HUES6 (cell line): ENCODE results near the gene CACNA1B.
"Not testable (repeated sequence)": the region's sequence is repeated elsewhere in the genome, so short reads cannot be mapped to it uniquely, and the experiment has no call there.

Experiments
- H3K27ac ChIP-seq: 2 replicates; pipeline ENCODE4 v1.7.0; 2013; ENCODE audit warnings: low read depth, mild to moderate bottlenecking, low read length, inconsistent platforms
- H3K27me3 ChIP-seq: 2 replicates; pipeline ENCODE4 v1.6.1; 2013; ENCODE audit warnings: low read length; ENCODE audit not compliant: control insufficient read depth, insufficient read depth
- H3K36me3 ChIP-seq: 2 replicates; pipeline ENCODE4 v1.6.1; 2013; ENCODE audit warnings: low read length; ENCODE audit not compliant: control insufficient read depth, insufficient read depth
- H3K4me1 ChIP-seq: 2 replicates; pipeline ENCODE4 v1.6.1; 2013; ENCODE audit warnings: low read length; ENCODE audit not compliant: control insufficient read depth, insufficient read depth
- H3K4me3 ChIP-seq: 2 replicates; pipeline ENCODE4 v1.5.1; 2013; ENCODE audit warnings: low read depth, low read length
- H3K9ac ChIP-seq: one replicate; pipeline ENCODE4 v1.6.1; 2013; ENCODE audit warnings: mild to moderate bottlenecking, low read length
- H3K9me3 ChIP-seq: 2 replicates; pipeline ENCODE4 v1.6.1; 2013; ENCODE audit warnings: low read depth, low read length; ENCODE audit not compliant: control insufficient read depth, insufficient read depth

The CACNA1B gene

DNA sequence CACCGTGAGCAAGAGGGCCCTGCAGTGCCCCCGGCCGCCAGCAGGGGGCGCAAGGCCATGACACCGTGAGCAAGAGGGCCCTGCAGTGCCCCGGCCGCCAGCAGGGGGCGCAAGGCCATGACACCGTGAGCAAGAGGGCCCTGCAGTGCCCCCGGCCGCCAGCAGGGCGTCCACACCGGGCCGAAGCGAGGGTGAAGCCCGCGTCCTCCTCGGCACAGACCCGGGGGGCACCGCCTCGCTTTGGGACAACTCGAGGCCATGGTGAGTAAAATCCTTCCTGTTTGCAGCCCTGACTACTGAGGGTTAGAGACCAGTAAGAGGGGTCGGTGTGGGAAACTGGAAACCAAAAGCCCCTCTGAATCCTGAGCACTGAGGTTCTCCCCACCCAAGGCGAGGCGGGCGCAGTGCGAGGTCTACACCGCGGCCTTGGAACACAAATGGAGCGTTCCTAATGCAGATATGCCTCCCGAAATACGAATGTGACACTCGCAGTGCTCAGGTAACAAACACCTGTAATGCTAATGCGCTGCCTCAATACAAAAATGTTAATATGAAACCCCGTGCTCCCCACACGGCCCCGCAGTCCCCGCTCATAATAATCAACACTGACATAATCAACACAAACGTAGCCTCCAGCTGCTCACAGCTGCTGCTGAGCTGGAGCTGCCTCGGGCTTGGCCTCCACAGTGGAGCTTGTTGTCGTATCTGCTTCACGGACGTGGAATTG, 249.4 kb downstream of the CACNA1B start:
- not testable (repeated sequence) for H3K4me3 ChIP-seq, H3K36me3 ChIP-seq, H3K9ac ChIP-seq, H3K27ac ChIP-seq, H3K27me3 ChIP-seq, H3K4me1 ChIP-seq
- peaks cover 34% of the 10 kb centered on the region for H3K9me3 ChIP-seq

DNA sequence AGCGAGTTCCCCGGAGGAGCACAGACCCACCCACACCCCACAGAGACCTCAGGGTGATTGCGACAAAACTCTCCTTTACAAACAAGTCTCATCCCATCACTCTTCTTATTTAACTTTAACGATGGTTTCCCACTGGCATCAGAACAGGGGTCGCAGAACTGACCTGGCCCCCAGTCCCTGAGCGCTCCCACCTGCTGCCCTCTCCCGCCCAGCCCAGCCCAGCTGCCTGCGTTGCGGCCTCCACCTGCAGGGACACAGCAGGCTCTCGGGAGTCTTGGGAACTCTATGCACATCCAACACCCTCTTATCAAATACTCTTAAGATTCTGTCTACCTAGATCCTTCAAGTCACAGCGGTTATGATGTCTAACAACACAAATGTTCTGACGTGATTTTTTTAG, 250.4 kb downstream of the CACNA1B start:
- H3K27ac ChIP-seq, H3K9ac ChIP-seq, H3K27me3 ChIP-seq, H3K4me3 ChIP-seq, H3K36me3 ChIP-seq, H3K4me1 ChIP-seq: not testable (repeated sequence)
- peaks cover 26% of the 10 kb centered on the region for H3K9me3 ChIP-seq

DNA sequence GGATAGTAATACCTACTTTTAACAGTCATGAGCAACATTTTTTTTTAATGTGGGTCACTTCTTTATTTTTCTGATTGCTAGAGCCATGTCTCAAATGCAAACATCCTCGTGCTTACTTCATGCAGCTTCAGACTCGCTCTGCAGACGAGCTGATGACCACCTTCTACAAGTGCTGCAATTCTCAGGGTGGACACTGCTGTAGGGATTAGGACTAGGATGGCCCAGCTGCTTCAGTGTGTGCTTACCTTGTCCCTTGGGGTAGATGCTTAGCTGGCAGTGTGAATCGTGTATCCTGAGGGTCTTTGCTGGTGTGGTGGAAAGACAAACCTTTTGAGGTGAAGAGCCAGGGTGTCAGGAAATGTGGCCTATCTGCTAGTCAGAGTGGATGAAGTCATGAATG, 251.7 kb downstream of the CACNA1B start:
- H3K4me3 ChIP-seq, H3K9ac ChIP-seq, H3K27me3 ChIP-seq, H3K27ac ChIP-seq, H3K4me1 ChIP-seq, H3K36me3 ChIP-seq: not testable (repeated sequence)
- H3K9me3 ChIP-seq = peaks cover 16% of the 10 kb centered on the region

DNA sequence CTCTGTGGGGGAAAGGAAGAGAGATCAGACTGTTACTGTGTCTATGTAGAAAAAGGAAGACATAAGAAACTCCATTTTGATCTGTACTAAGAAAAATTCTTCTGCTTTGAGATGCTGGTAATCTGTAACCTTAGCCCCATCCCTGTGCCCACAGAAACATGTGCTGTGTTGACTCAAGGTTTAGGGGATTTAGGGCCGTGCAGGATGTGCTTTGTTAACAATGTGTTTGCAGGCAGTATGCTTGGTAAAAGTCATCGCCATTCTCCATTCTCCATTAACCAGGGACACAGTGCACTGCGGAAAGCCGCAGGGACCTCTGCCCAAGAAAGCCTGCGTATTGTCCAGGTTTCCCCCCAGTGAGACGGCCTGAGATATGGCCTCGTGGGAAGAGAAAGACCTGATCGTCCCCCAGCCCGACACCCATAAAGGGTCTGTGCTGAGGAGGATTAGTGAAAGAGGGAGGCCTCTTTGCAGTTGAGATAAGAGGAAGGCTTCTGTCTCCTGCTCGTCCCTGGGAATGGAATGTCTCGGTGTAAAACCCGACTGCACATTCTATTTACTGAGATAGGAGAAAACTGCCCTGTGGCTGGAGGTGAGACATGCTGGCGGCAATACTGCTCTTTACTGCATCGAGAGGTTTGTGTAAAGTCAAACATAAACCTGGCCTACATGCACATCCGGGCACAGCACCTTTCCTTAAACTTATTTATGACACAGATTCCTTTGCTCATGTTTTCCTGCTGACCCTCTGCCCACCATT, 255.5 kb downstream of the CACNA1B start:
- not testable (repeated sequence) for H3K27me3 ChIP-seq, H3K4me1 ChIP-seq, H3K36me3 ChIP-seq, H3K4me3 ChIP-seq, H3K27ac ChIP-seq, H3K9ac ChIP-seq
- peaks cover 13% of the 10 kb centered on the region; the same call in 1 of the 2 replicates for H3K9me3 ChIP-seq

DNA sequence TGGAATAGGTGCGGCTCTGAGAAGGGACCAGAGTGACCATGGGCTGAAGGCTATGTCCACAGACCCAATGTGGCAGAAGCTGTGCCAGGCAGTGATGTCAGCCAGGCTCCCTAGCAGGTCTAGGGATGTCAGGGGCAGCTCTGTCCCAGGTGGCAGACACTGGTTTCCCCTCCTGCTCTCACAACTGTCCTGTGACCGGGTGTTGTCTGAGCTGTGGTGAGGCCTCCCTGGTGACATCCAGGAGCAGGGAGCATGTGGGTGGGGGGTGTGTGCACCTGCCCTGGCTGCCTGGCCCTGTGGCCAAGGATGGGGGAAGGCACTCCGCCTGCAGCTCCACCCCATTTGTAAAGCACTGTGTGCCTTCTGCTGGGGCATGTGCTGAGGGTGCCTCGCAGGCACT, 257.0 kb downstream of the CACNA1B start:
- not testable (repeated sequence) for H3K36me3 ChIP-seq, H3K27me3 ChIP-seq, H3K27ac ChIP-seq, H3K9ac ChIP-seq, H3K4me1 ChIP-seq, H3K4me3 ChIP-seq
- H3K9me3 ChIP-seq = peaks cover 11% of the 10 kb centered on the region; the same call in 1 of the 2 replicates

DNA sequence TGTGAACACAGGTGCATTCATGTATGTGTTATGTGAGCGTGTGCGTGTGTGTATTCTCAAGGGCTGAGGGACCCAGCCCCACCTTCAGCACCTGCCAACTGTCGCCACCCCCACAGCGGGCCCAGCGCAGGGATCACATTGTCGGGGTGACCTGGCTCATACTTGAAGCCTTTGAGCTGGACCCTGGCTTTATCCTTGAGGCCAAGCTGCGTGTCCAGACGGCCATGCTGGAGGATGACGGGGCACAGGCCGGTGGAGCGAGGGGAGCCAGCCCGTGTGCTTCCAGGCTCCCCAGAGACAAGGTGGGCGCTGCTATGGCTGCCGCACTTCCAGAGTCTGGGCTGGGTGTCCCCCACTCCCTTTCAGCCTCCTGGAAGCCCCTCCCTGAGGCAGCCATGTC, 261.5 kb downstream of the CACNA1B start:
- not testable (repeated sequence) for H3K9ac ChIP-seq, H3K27me3 ChIP-seq, H3K4me1 ChIP-seq, H3K36me3 ChIP-seq, H3K27ac ChIP-seq, H3K4me3 ChIP-seq
- H3K9me3 ChIP-seq = peaks cover 11% of the 10 kb centered on the region; the same call in 1 of the 2 replicates

DNA sequence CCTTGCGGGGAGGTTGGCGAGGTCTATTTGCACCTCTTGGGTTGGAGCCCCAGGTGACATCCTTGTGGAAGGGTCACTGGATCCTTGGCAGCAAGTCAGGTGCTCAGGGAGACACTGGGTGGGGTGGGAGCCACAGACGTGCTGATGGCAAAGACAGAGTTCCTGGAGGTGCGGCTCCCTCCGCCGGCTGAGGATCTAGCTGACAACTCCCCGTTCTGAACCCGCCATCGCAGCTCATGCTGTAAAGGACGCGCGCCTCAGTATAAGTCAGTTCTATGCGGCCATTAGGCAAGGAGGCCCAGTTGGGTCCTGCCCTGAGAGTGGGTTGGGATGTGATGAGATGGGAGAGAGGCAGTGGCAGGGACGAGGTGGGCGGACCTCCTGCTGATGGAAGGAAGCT, 263.4 kb downstream of the CACNA1B start:
- H3K27me3 ChIP-seq = not testable (repeated sequence)

DNA sequence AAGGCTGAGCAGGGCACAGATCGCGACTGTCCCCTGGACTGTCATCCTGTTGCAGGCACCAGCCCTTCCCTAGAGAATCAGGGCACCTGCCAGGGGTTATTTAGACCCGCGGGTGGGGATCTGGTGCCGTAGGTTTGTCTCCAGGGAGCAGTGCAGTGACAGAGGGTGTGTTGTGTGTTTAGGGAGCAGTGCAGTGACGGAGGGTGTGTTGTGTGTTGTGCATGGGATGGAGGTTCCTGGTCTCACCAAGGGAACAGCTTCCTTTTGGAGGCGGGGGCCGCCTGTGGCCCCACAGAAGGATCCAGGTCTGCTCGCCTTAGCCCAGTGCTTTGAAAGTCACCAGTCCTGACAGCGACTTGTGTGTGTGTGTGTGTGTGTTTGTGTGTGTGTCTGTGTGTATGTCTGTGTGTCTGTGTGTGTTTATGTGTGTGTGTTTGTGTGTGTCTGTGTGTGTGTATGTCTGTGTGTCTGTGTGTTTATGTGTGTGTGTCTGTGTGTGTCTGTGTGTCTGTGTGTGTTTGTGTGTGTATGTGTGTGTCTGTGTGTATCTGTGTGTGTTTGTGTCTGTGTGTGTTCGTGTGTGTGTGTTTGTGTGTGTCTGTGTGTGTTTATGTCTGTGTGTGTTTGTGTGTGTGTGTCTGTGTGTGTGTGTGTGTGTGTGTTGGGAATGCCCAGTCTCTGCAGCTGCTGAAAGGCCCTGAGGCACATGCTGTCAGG, 265.1 kb downstream of the CACNA1B start:
- H3K4me3 ChIP-seq, H3K27ac ChIP-seq, H3K36me3 ChIP-seq, H3K4me1 ChIP-seq, H3K9me3 ChIP-seq, H3K9ac ChIP-seq, H3K27me3 ChIP-seq: not testable (repeated sequence)

More for the DNA sequence above, 263.4 kb downstream of the CACNA1B start:
- not testable (repeated sequence) for H3K36me3 ChIP-seq, H3K4me3 ChIP-seq, H3K9ac ChIP-seq, H3K27ac ChIP-seq, H3K9me3 ChIP-seq, H3K4me1 ChIP-seq

DNA sequence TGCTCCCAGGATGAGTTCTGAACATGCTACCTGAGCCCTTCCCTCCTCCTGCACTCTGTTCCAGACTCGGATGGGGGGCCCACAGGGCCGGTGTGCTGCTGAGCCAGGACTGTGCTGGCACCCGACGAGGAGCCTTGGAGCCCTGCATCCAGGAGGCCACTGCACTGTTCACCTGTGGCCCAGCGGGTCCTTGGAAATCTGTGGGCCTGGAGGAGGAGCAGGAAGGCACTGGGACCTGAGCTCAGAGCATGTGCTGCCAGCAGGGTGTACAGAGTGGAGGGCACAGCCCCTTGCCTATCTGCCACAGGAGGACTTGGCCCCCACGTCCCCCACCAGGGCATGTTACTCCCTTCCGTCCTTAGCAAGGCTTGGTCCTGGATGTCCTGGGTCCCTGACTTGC, 265.9 kb downstream of the CACNA1B start:
- H3K4me1 ChIP-seq, H3K27ac ChIP-seq, H3K9me3 ChIP-seq, H3K36me3 ChIP-seq, H3K4me3 ChIP-seq, H3K9ac ChIP-seq, H3K27me3 ChIP-seq: not testable (repeated sequence)

DNA sequence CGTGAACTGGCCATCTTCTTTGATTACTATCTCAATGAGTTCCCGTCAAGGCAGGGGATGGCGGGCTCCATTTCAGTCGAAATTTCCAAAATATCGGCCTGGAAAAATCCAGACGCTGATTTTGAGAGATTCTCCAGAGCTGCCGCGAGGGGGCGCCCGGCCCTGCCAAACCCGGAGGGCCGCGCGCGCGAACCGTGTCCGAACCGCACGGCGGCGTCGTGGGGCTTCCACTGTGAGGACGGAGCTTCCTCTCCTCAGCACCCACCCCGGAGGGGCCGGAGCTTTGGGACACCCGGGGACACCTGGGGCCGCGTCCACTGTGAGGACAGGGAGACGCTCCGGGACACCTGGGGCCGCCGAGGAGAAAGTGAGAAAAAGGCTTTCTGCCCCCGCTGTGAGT, 270.0 kb downstream of the CACNA1B start:
- not testable (repeated sequence) for H3K9ac ChIP-seq, H3K27me3 ChIP-seq, H3K4me3 ChIP-seq, H3K9me3 ChIP-seq, H3K4me1 ChIP-seq, H3K36me3 ChIP-seq, H3K27ac ChIP-seq
